HG03175 (cell line): ENCODE measurements around the gene ZSCAN16.
"Not testable (repeated sequence)": the region's sequence is repeated elsewhere in the genome, so short reads cannot be mapped to it uniquely, and the experiment has no call there.

Source experiments
- ATAC-seq: cut with Tn5 transposase; IDR thresholded peaks from one replicate; pipeline ENCODE4 v1.9.1; 2021; ENCODE audit warnings: mild to moderate bottlenecking, moderate library complexity; ENCODE audit not compliant: unreplicated experiment

Gene ZSCAN16

DNA sequence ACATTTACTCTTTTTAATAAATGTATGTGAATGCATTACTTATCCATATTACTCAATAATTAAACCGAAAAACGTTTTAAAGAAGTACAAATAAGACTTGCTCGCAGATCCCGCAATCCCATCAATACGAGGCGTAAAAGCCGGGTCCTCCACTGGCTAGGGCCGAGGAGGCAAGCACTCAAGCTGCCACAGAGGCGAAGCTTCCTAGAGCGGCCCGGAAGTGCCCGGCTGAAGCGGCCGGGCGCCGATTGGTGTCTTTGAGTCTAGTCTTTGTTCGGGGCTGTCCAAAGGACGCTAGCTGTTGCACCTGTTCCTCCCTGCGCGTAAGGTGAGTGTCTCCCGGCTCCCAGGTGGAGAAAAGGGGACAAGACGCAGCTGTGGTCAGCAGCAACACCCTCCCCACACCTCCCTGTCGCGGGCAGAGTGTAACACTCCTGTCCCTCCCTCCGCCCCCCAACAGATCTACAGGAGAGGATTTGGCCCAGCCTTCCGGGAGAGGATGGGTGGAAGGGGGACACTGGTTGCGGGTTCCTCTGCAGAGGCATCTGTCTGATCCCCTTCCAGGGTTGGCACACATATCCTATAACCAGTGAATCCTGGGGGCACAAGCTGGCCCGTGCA, at the start of gene ZSCAN16:
Gene ZSCAN16, plus strand, starts transcription at position 260 of the 621 bp plus-strand sequence. CDS start 835 bp downstream, outside the sequence.
- peak; percentile 95 for ATAC-seq

DNA sequence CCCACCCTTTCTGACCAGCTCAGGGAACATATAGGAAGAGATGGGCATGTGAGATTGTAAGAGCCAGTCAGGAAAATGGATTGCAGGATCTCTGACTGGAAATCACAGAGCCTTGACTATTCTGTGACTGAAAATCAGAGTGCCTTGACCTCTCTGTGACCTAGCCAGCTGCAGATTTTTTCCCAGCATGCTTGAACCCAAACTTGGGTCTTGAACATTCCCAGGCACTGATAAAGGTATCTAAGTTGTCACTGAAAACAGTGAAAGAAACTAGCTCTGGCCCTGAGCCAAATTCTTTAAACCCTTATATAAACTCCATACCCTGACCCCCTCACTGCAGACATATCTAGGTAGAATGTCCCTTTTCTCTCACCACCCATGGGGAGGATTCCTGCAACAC, 46.4 kb upstream of the ZSCAN16 start:
- ATAC-seq = no peak

- no peak for ATAC-seq
Measured at GRCh38 chr6:28078836-28079235, 45.6 kb upstream of the ZSCAN16 start.

- ATAC-seq = peak; percentile 15
Measured at GRCh38 chr6:28080381-28080630, 44.1 kb upstream of the ZSCAN16 start, which contains the start of gene ZNF165. Gene ZNF165 (plus strand): TSS chr6:28080568. CDS start chr6:28085481, 4,913 bp downstream.

GRCh38 chr6:28080631-28081485, 43.6 kb upstream of the ZSCAN16 start:
- peak; percentile 74 for ATAC-seq

DNA sequence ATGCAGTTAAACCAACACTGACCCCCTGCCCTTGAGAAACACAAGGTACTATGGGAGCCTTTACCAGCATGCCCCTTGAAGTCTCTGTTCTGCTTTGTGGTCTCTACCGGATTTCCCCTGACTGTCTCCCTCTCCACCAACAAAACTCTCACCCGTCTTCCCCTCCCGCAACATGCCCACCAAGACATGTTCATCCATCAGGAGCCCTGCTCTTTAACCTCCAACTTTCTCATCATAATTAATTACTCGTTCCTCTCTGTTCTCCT, 43.0 kb upstream of the ZSCAN16 start:
- peak; percentile 50 for ATAC-seq

DNA sequence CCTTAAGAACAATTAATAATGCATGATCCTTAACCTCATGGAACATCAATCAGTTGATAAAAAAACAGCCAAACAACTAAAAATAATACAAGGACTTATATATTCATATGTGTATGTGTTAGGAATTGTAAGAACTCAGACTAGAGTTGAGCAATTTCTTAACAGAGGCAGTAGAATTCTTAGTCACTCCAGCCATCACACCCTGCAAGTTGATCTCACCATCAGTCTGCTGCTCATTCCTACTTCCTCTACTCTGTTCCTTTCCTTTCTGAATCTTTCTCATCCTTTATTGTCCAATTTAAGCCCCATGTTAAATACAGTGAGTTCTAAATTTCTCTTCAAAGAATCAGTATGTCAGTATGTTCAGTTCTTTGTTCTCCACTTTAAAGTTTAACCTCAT, 41.5 kb upstream of the ZSCAN16 start:
- no peak for ATAC-seq

- no peak for ATAC-seq
Measured at GRCh38 chr6:28089054-28089453, 35.4 kb upstream of the ZSCAN16 start.

DNA sequence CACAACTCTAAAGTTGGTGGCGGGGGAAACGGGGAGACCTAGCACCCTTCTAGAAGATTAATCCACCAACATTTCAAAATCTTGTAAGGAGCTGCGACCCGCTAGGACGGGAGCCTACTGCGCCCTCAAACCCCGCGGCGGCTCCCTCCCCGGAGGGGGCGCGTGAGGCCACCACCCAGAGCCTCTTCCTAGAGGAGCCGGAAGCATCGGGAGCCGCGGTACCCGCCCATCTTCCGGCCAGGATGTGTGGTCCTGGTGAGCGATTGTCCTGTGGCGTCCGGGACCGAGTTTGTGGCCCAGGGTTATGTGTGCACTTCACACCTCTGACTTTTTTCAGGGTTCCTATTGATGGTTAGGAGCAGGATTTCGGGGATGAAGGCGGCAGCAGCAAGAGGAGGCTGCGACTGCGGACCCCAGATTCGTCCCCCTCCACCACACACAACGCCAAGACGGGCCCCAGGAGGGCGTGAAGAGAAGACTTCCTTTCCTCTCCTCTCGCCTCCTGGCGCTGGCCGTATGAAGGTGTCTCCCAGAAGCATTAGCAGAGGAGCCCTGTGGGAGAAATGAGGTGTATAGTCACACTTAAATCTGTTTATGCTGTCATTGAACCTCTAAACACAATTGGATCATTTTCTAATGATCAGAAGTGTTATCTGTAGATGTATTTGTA, 33.4 kb upstream of the ZSCAN16 start:
- no peak for ATAC-seq

DNA sequence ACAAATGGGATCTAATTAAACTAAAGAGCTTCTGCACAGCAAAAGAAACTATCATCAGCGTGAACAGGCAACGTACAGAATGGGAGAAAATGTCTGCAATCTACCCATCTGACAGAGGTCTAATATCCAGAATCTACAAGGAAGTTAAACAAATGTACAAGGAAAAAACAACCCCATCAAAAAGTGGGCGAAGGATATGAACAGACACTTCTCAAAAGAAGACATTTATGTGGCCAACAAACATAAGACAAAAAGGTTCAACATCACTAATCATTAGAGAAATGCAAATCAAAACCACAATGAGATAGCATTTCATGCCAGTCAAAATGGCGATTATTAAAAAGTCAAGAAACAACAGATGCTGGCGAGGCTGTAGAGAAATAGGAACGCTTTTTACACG, 22.2 kb upstream of the ZSCAN16 start:
- not testable (repeated sequence) for ATAC-seq

GRCh38 chr6:28102699-28103098, 21.7 kb upstream of the ZSCAN16 start:
- ATAC-seq = not testable (repeated sequence)

- ATAC-seq = peak; percentile 99
Measured at GRCh38 chr6:28104392-28105244, 19.8 kb upstream of the ZSCAN16 start.

GRCh38 chr6:28105245-28105639, 19.2 kb upstream of the ZSCAN16 start:
- ATAC-seq = no peak

GRCh38 chr6:28107506-28107905, 16.9 kb upstream of the ZSCAN16 start:
- ATAC-seq = no peak

GRCh38 chr6:28111964-28112363, 12.4 kb upstream of the ZSCAN16 start:
- ATAC-seq = no peak

- ATAC-seq = no peak
Measured at GRCh38 chr6:28115799-28116198, 8.6 kb upstream of the ZSCAN16 start.

DNA sequence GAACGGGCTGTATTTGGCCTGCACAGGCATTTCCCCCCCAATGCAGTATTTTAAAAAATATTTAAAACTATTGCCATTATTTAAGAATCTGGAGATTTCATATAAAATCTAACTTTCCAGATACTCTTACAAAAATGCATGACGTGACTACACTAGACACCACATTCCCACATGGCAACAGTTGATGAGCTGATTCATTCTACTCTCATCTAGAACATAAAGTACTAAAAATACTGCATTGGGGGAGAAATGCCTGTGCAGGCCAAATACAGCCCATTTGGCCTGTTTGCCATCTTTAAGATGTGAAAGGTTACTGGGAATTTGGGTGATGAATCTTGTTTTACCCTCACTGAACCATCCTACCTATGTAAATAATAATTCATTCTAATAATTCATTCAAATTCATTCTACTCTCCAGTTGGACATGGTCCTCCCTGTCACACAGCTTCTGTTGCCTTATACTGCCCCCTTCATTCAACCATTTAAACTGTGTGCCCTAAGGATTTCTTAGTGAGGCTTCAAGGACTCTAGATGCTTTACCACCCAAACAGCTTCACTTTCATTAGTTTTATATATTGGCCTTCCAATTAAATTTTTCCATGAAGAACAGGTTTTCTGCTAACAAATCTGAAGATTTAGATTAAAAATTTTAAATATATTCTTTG, 6.9 kb upstream of the ZSCAN16 start:
- ATAC-seq = no peak

DNA sequence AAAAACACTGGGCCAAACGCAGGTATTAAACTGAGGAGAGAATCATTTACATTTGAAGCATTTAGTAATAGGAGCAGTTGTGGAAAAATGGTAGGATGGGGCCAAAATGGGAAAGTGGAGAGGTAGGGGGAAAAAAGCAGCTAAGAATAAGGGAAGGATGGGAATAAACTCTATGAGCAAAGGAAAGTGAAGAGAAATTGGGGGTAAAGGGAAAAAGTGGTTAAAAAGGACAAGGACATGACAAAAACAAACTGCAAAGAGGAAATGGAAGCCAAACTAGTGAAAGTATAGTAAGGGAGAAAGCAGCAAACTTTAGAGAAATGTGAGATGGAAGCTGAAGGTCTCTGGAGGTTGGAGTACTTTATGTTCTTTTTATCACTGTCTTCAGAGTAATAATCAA, 6.2 kb upstream of the ZSCAN16 start:
- no peak for ATAC-seq

DNA sequence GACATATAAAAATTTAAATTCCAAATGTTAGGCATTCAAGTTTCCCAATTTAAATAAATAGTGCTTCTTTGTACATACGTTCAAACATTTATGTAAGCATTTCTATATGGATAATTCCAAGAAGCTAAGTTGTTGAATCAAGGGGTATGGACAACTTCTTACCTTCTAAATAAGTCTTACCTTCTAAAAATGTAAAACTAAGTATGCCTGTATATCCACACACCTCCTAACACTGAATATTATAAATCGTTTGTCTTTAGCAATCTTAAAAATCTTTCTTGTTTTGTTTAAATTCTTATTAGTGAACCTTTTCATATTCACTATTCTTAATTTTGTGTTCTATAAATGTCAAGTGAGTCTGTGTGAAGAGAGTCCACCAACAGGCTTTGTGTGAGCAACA, 2.5 kb upstream of the ZSCAN16 start:
- no peak for ATAC-seq

DNA sequence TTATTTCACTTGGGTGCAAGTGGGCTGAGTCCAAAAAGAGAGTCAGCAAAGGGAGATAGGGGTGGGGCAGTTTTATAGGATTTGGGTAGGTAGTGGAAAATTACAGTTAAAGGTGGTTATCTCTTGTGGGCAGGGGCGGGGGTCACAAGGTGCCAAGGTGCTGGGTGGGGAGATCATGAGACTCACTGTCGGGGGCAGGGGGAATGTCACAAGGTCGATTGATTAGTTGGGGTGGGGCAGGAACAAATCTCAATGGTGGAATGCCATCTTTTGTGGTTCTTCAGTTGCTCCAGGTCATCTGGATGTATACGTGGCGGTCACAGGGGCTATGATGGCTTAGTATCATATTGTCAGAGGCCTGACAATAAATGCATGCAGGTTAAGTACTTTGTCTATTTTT, 2.1 kb upstream of the ZSCAN16 start:
- not testable (repeated sequence) for ATAC-seq

DNA sequence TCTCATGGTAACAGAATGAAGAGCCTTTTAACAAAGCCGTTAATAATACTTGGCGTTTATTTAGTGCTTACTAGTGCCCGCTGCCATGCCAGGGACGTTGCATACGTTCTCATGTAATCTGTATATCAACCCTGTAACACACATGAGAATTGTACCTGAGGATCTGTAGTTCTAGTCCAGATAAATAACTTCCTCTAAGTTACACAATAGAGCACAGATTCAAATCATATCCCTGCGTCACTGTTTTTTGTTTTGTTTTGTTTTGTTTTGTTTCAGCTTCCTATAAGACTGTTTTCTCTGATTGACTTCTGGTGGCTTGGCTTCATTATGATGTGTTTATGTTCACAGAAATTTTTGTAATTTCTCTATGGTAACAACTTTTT, 553 bp downstream of the ZSCAN16 start:
- ATAC-seq = peak; percentile 10
